Mesenchymal stem cell (in vitro differentiated cells and primary cell): ENCODE results near the gene XPR1.

Experiments
- DNase-seq: peaks from one replicate; pipeline ENCODE4 v3.0.0-alpha.2; 2013
- H2AFZ ChIP-seq: one replicate; pipeline ENCODE4 v1.6.1; 2013; ENCODE audit warnings: low read depth, mild to moderate bottlenecking, control low read depth, inconsistent platforms, low read length, moderate library complexity
- H2AK5ac ChIP-seq: 2 replicates; pipeline ENCODE4 v1.6.1; 2013; ENCODE audit warnings: low read length, moderate library complexity, mild to moderate bottlenecking, inconsistent platforms; ENCODE audit not compliant: severe bottlenecking
- H2BK120ac ChIP-seq: one replicate; pipeline ENCODE4 v1.6.1; 2013; ENCODE audit warnings: low read depth, mild to moderate bottlenecking, inconsistent platforms, low read length, moderate library complexity
- H2BK12ac ChIP-seq, 2 experiments: one replicate each; pipeline ENCODE4 v1.6.1; 2013; ENCODE audit warnings: inconsistent platforms in 2 of 2, low read length in 2 of 2, mild to moderate bottlenecking in 2 of 2, moderate library complexity in 2 of 2, control low read depth in 1 of 2
- H2BK15ac ChIP-seq: one replicate; pipeline ENCODE4 v1.6.1; 2013; ENCODE audit warnings: mild to moderate bottlenecking, low read depth, inconsistent platforms; ENCODE audit not compliant: poor library complexity, severe bottlenecking
- H2BK5ac ChIP-seq: 2 replicates; pipeline ENCODE4 v1.6.1; 2013; ENCODE audit warnings: low read depth, mild to moderate bottlenecking, low read length, control low read depth, inconsistent platforms; ENCODE audit not compliant: poor library complexity, severe bottlenecking
- H3K14ac ChIP-seq, 2 experiments: one replicate each; pipeline ENCODE4 v1.6.1; 2013; ENCODE audit warnings: inconsistent platforms in 2 of 2, low read length in 2 of 2, control low read depth in 1 of 2, mild to moderate bottlenecking in 1 of 2, moderate library complexity in 1 of 2
- H3K18ac ChIP-seq, 2 experiments: one replicate each; pipeline ENCODE4 v1.6.1; 2013; ENCODE audit warnings: inconsistent platforms in 2 of 2, low read length in 2 of 2, control low read depth in 1 of 2, low read depth in 1 of 2, mild to moderate bottlenecking in 1 of 2
- H3K23ac ChIP-seq, 2 experiments: one replicate each; pipeline ENCODE4 v1.6.1; 2013; ENCODE audit warnings: inconsistent platforms in 2 of 2, low read length in 2 of 2, mild to moderate bottlenecking in 2 of 2, moderate library complexity in 2 of 2, control low read depth in 1 of 2
- H3K27ac ChIP-seq: 2 replicates; pipeline ENCODE4 v1.5.1; 2013; ENCODE audit warnings: mild to moderate bottlenecking, moderate library complexity, low read length, control low read depth, inconsistent platforms; ENCODE audit not compliant: poor library complexity, severe bottlenecking
- H3K27me3 ChIP-seq, 2 experiments: 2 replicates each; pipeline versions ENCODE4 v1.6.1 to v1.7.0; 2013; ENCODE audit warnings: low read length in 2 of 2, mild to moderate bottlenecking in 2 of 2, moderate library complexity in 2 of 2, control low read depth in 1 of 2, inconsistent platforms in 1 of 2; ENCODE audit not compliant: control insufficient read depth in 1 of 2, insufficient read depth in 1 of 2
- H3K36me3 ChIP-seq, 2 experiments: 2 replicates each; pipeline versions ENCODE4 v1.6.1 to v1.7.0; 2013; ENCODE audit warnings: low read length in 2 of 2, control low read depth in 1 of 2, inconsistent platforms in 1 of 2, low read depth in 1 of 2, mild to moderate bottlenecking in 1 of 2; ENCODE audit not compliant: insufficient read depth in 2 of 2, control insufficient read depth in 1 of 2
- H3K4ac ChIP-seq, 2 experiments: one replicate each; pipeline ENCODE4 v1.6.1; 2013; ENCODE audit warnings: inconsistent platforms in 2 of 2, low read length in 2 of 2, mild to moderate bottlenecking in 2 of 2, moderate library complexity in 2 of 2, control low read depth in 1 of 2, low read depth in 1 of 2
- H3K4me1 ChIP-seq: 2 replicates; pipeline ENCODE4 v1.6.1; 2013; ENCODE audit warnings: low read depth, low read length, control low read depth; ENCODE audit not compliant: control insufficient read depth, insufficient read depth
- H3K4me2 ChIP-seq: 2 replicates; pipeline ENCODE4 v1.6.1; 2013; ENCODE audit warnings: low read length, mild to moderate bottlenecking, inconsistent platforms; ENCODE audit not compliant: poor library complexity, severe bottlenecking
- H3K4me3 ChIP-seq, 2 experiments: 2 replicates each; pipeline versions ENCODE4 v1.5.1 to v1.7.0; 2013; ENCODE audit warnings: low read length in 2 of 2, mild to moderate bottlenecking in 2 of 2, control low read depth in 1 of 2, low read depth in 1 of 2; ENCODE audit not compliant: insufficient read depth in 1 of 2
- H3K79me1 ChIP-seq: replicated peaks from 2 replicates; pipeline ENCODE4 v1.6.1; 2013; ENCODE audit warnings: mild to moderate bottlenecking, control low read depth, low read length, inconsistent platforms; ENCODE audit not compliant: poor library complexity, severe bottlenecking
- H3K9ac ChIP-seq: 2 replicates; pipeline ENCODE4 v1.7.0; 2013; ENCODE audit warnings: mild to moderate bottlenecking, low read length, moderate library complexity
- H3K9me3 ChIP-seq: 2 replicates; pipeline ENCODE4 v1.7.0; 2013; ENCODE audit warnings: mild to moderate bottlenecking, low read length; ENCODE audit not compliant: control insufficient read depth
- H4K8ac ChIP-seq: one replicate; pipeline ENCODE4 v1.6.1; 2013; ENCODE audit warnings: inconsistent platforms, mild to moderate bottlenecking, low read length, moderate library complexity
- H4K91ac ChIP-seq: one replicate; pipeline ENCODE4 v1.6.1; 2013; ENCODE audit warnings: mild to moderate bottlenecking, low read length, inconsistent platforms
- WGBS: methylation state at CpG from one replicate; pipeline ENCODE4 v1.1.7; 2013; ENCODE audit warnings: mixed read lengths; 5-methylcytosine and 5-hydroxymethylcytosine counted together

Gene XPR1

DNA sequence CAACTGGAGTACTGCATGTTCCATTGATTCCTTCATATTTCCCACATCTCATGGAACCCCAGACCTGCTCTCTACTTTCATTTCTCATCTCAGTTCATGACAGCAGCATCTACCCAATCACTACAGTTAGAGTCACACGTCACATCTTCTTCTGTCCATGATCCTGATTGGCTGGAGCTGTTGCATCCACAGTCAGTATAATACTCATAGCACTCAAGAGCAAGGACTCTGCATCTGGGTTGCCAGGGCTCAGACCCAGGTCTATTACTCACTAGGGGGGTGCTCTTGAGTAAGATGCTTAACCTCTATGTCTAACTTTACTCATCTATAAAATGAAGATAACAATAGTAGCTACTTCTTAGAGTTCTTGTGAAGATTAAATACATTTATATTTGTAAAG lies 4.4 kb upstream of the XPR1 start:
- H3K9me3 ChIP-seq: no peaks in the 10 kb centered on the region
- WGBS: 100% methylated on average over 1 of the region's 1 CpG

GRCh38 chr1:180628646-180629045 lies 3.2 kb upstream of the XPR1 start:
- no peak overlapping the region for H2AK5ac ChIP-seq
- H2AFZ ChIP-seq: no peak overlapping the region
- H3K27ac ChIP-seq: no peak overlapping the region
- no peak overlapping the region for H2BK12ac ChIP-seq
- H4K91ac ChIP-seq: no peak overlapping the region
- H3K14ac ChIP-seq: no peak overlapping the region
- H3K27me3 ChIP-seq: no peaks in the 10 kb centered on the region
- H3K79me1 ChIP-seq: peaks cover 3% of the 10 kb centered on the region
- DNase-seq: no peak
- H3K9me3 ChIP-seq: no peaks in the 10 kb centered on the region
- H3K18ac ChIP-seq: no peak overlapping the region
- no peak overlapping the region for H2BK15ac ChIP-seq
- no peaks in the 10 kb centered on the region for H3K36me3 ChIP-seq
- peaks cover 2% of the 10 kb centered on the region for H3K4me1 ChIP-seq
- no peak overlapping the region for H4K8ac ChIP-seq
- H2BK5ac ChIP-seq: no peak overlapping the region
- H3K4me3 ChIP-seq: no peak overlapping the region
- H3K4me2 ChIP-seq: no peak overlapping the region
- H2BK120ac ChIP-seq: no peak overlapping the region
- no peak overlapping the region for H3K9ac ChIP-seq
- H3K23ac ChIP-seq: no peak overlapping the region
- H3K4ac ChIP-seq: no peak overlapping the region
- WGBS: 67% methylated on average over 1 of the region's 1 CpG

More for the DNA sequence above, 4.4 kb upstream of the XPR1 start:
- H3K27me3 ChIP-seq: no peaks in the 10 kb centered on the region
- no peak overlapping the region for H2BK12ac ChIP-seq
- H3K4ac ChIP-seq: no peak overlapping the region
- peaks cover under 1% of the 10 kb centered on the region for H3K79me1 ChIP-seq
- H3K14ac ChIP-seq: no peak overlapping the region
- no peak overlapping the region for H4K8ac ChIP-seq
- H3K4me3 ChIP-seq: no peak overlapping the region
- H3K4me1 ChIP-seq: peaks cover 2% of the 10 kb centered on the region
- H3K27ac ChIP-seq: no peak overlapping the region
- no peak overlapping the region for H3K9ac ChIP-seq
- no peaks in the 10 kb centered on the region for H3K36me3 ChIP-seq
- H2AK5ac ChIP-seq: no peak overlapping the region
- H3K23ac ChIP-seq: no peak overlapping the region
- H2BK15ac ChIP-seq: no peak overlapping the region
- H2AFZ ChIP-seq: no peak overlapping the region
- DNase-seq: no peak
- H3K4me2 ChIP-seq: no peak overlapping the region
- no peak overlapping the region for H2BK120ac ChIP-seq
- no peak overlapping the region for H2BK5ac ChIP-seq
- H3K18ac ChIP-seq: no peak overlapping the region
- no peak overlapping the region for H4K91ac ChIP-seq

DNA sequence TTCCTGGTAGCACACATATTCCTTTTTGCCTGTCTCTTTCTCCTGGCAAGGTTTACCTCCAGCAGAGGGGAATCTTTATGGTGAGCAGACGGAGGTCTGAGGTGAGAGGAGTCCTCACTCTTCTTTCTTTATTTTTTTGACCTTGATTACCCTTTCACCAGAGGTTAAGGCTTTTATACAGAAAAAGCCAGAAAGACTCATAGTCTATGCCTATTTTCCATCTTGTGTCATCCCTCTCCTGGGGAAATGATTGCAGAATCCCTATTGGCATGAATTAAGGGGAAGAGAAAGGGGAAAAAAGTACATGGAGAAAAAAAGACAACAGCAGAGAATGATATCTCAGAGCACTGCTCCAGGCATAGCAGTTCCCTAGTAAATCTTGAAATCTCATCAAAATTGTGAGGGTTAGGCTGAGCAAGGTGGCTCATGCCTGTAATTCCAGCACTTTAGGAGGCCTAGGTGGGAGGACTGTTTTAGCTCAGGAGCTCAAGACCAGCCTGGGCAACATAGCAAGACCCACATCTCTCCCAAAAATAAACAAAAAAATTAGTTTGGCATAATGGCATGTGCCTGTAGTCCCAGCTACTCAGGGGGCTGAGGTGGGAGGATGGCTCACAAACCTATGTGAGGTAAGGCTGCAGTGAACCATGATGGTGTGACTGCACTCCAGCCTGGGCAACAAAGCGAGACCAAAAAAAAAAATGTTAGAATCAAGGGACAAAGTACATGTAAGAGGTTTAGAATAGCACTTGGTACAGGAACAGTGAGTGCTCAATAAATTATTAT lies 1.2 kb upstream of the XPR1 start:
- Histone ChIP-seq H2BK12ac (no peak overlapping the region), H3K18ac (no peak overlapping the region), H3K4me1 (peaks cover 2% of the 10 kb centered on the region), H3K27ac (no peak overlapping the region), H3K9me3 (no peaks in the 10 kb centered on the region), H3K9ac (peak overlapping the region; percentile 50), H3K14ac (no peak overlapping the region), H2AFZ (no peak overlapping the region), H2BK15ac (no peak overlapping the region), H3K4me2 (no peak overlapping the region), H4K91ac (no peak overlapping the region), H3K4me3 (no peak overlapping the region), H3K36me3 (no peaks in the 10 kb centered on the region), H2BK5ac (no peak overlapping the region), H3K79me1 (peaks cover 3% of the 10 kb centered on the region), H3K4ac (no peak overlapping the region), H4K8ac (no peak overlapping the region), H3K27me3 (no peaks in the 10 kb centered on the region), H2AK5ac (peak overlapping the region; percentile 56), H2BK120ac (no peak overlapping the region), H3K23ac (no peak overlapping the region)
- DNase-seq: no peak
- 83% methylated on average over 1 of the region's 2 CpGs for WGBS

GRCh38 chr1:180631194-180631765 lies 542 bp upstream of the XPR1 start:
- Histone ChIP-seq H3K4me1 (peaks cover 2% of the 10 kb centered on the region), H3K27me3 (no peaks in the 10 kb centered on the region), H3K23ac (no peak overlapping the region), H2BK12ac (no peak overlapping the region), H3K4me3 (peak overlapping the region in 1 of 2 experiments; percentile 35), H3K9ac (peak overlapping the region; percentile 50), H3K79me1 (peaks cover 3% of the 10 kb centered on the region), H3K18ac (no peak overlapping the region), H2BK15ac (no peak overlapping the region), H3K4me2 (no peak overlapping the region), H3K27ac (no peak overlapping the region), H2AFZ (no peak overlapping the region), H2AK5ac (peak overlapping the region; percentile 77), H2BK5ac (no peak overlapping the region), H3K14ac (no peak overlapping the region), H3K4ac (peak overlapping the region in 1 of 2 experiments; percentile 49), H3K36me3 (no peaks in the 10 kb centered on the region), H2BK120ac (no peak overlapping the region), H3K9me3 (no peaks in the 10 kb centered on the region), H4K8ac (peak overlapping the region; percentile 12), H4K91ac (no peak overlapping the region)
- 66% methylated on average over 5 of the region's 6 CpGs for WGBS
- no peak for DNase-seq
